Omental fat pad (tissue), 4 donors: Measurements from ENCODE around the gene GRIP2. TPM values are rescaled to one million over a fixed set of nuclear protein-coding genes. Genes with fewer than 3 reads are reported as not detected.

Experiments used
- ATAC-seq: fragments of 150-250 bp; one replicate; pipeline ENCODE4 v1.9.1; 2016; ENCODE audit warnings: mild to moderate bottlenecking, moderate library complexity; ENCODE audit not compliant: low FRiP score
- DNase-seq: peaks from one replicate; pipeline ENCODE4 v3.0.0-alpha.2; 2019; ENCODE audit warnings: low spot score
- CTCF ChIP-seq, 3 donors: fragments of 450-650 bp; IDR thresholded peaks; one replicate each; pipeline ENCODE4 v1.5.1; 2016 to 2017; ENCODE audit warnings: antibody characterized with exemption in 3 of 3, mild to moderate bottlenecking in 3 of 3, moderate library complexity in 2 of 3
- total RNA-seq, 4 donors: library from RNA; depleted of rRNA; stranded (reverse); fragments of >200 nt; gene quantifications; one replicate each; pipeline ENCODE4 v1.1.0, GENCODE V29; 2016

The GRIP2 gene
- total RNA-seq, 4 donors from 2014 or later = 0.69 to 2.6 (median 1.2) TPM

- ATAC-seq (no peak), DNase-seq (no peak)
- TF ChIP-seq CTCF (IDR thresholded peaks at IDR 0.05) = no peak
Observed at GRCh38 chr3:14569474-14570000, 29.4 kb upstream of the GRIP2 start.

GRCh38 chr3:14568269-14568668 lies 28.1 kb upstream of the GRIP2 start:
- TF ChIP-seq CTCF (IDR thresholded peaks at IDR 0.05) = no peak
- ATAC-seq = no peak

GRCh38 chr3:14566812-14567211 lies 26.7 kb upstream of the GRIP2 start:
- no peak for TF ChIP-seq CTCF (IDR thresholded peaks at IDR 0.05)
- ATAC-seq (no peak), DNase-seq (no peak)

More at GRCh38 chr3:14568269-14568668, 28.1 kb upstream of the GRIP2 start:
- DNase-seq = no peak

- TF ChIP-seq CTCF (IDR thresholded peaks at IDR 0.05) = no peak
- ATAC-seq (no peak), DNase-seq (no peak)
Observed at GRCh38 chr3:14565868-14566588, 25.9 kb upstream of the GRIP2 start.

- no peak for TF ChIP-seq CTCF (IDR thresholded peaks at IDR 0.05)
- DNase-seq (no peak), ATAC-seq (no peak)
Observed at GRCh38 chr3:14564741-14565140, 24.6 kb upstream of the GRIP2 start.

- ATAC-seq (no peak), DNase-seq (no peak)
- TF ChIP-seq CTCF (IDR thresholded peaks at IDR 0.05) = no peak
Observed at GRCh38 chr3:14563946-14564539, 23.9 kb upstream of the GRIP2 start.
